Activated CD4-positive, alpha-beta memory T cell treated with anti-CD3 and anti-CD28 coated beads for 36 hours (primary cell): ENCODE measurements around the gene BTBD19. TPM values are rescaled to one million over a fixed set of nuclear protein-coding genes. Genes with fewer than 3 reads are reported as not detected.

ENCODE experiments used
- total RNA-seq, 2 experiments: library from RNA; stranded (reverse); gene quantifications; one replicate each; pipeline ENCODE4 v1.2.3, GENCODE V29; 2021

Gene BTBD19
- total RNA-seq, 2 experiments from 2014 or later: 35.2 to 38.6 TPM

Other genes starting within 250 kb of the BTBD19 start
- gene TMEM53, start 134.0 kb upstream of the BTBD19 start, total RNA-seq: 1 to 10 TPM; 5.1 to 6.5 TPM
- 100 to 1,000 TPM; 134 to 141 TPM for gene ARMH1, start 133.8 kb upstream of the BTBD19 start, total RNA-seq
- gene RNU5D-1, start 77.4 kb upstream of the BTBD19 start, total RNA-seq: not detected
- gene KIF2C, start 68.7 kb upstream of the BTBD19 start, total RNA-seq: 100 to 1,000 TPM; 107 to 113 TPM
- gene RPS8, start 33.0 kb upstream of the BTBD19 start, total RNA-seq: 1,000 to 10,000 TPM; 2,983 to 3,047 TPM
- 1 to 10 TPM; 1.1 to 1.3 TPM for gene BEST4, start 20.4 kb upstream of the BTBD19 start, total RNA-seq
- 10 to 100 TPM; 80.2 to 87.9 TPM for gene PLK3, start 8.1 kb upstream of the BTBD19 start, total RNA-seq
- under 1 TPM; 0.40 to 0.41 TPM for gene DYNLT4, start 1.2 kb upstream of the BTBD19 start, total RNA-seq
- gene PTCH2, start 34.7 kb downstream of the BTBD19 start, total RNA-seq: under 1 TPM; 0.61 to 0.62 TPM
- gene EIF2B3, start 178.1 kb downstream of the BTBD19 start, total RNA-seq: 10 to 100 TPM; 41.9 to 44.8 TPM
- 10 to 100 TPM; 23.7 to 25.0 TPM for gene HECTD3, start 202.8 kb downstream of the BTBD19 start, total RNA-seq
- 100 to 1,000 TPM; 105 to 106 TPM for gene UROD, start 203.7 kb downstream of the BTBD19 start, total RNA-seq